SK-N-MC (cell line): ENCODE data around the gene KCNJ6.
A peak's percentile ranks its signal among the peaks of the same experiment; 100 is the strongest.

ENCODE experiments used
- DNase-seq: peaks from one replicate; pipeline ENCODE4 v3.0.0-alpha.2; 2011; ENCODE audit warnings: low read depth, low spot score
- H3K27ac ChIP-seq: fragments of 200-600 bp; sonication (generic); 2 replicates; pipeline ENCODE4 v1.5.1; 2016; ENCODE audit warnings: mixed run types
- H3K36me3 ChIP-seq: fragments of 200-600 bp; sonication (generic); 2 replicates; pipeline ENCODE4 v1.6.1; 2017; ENCODE audit warnings: antibody characterized with exemption, low read length, mixed read lengths; ENCODE audit not compliant: insufficient read depth
- H3K4me3 ChIP-seq: fragments of 200-600 bp; sonication (generic); 2 replicates; pipeline ENCODE4 v1.5.1; 2016
- H3K9ac ChIP-seq: fragments of 200-600 bp; sonication (generic); 2 replicates; pipeline ENCODE4 v1.8.0; 2017; ENCODE audit warnings: mixed run types, mixed read lengths; ENCODE audit not compliant: insufficient read length
- H3K9me3 ChIP-seq: fragments of 200-600 bp; sonication (generic); 2 replicates; pipeline ENCODE4 v1.6.1; 2017; ENCODE audit warnings: low read depth, mild to moderate bottlenecking, antibody characterized with exemption, low read length, moderate library complexity, mixed read lengths
- EZH2 ChIP-seq: fragments of 200-600 bp; sonication (generic); IDR thresholded peaks from one replicate; pipeline ENCODE4 v1.6.1; 2017; ENCODE audit warnings: antibody characterized with exemption
- FOXP2 ChIP-seq: optimal IDR thresholded peaks from 2 replicates; pipeline ENCODE3; 2011; ENCODE audit warnings: mild to moderate bottlenecking, moderate library complexity; ENCODE audit not compliant: insufficient read depth; ENCODE audit errors: extremely low read length, control extremely low read depth
- POLR2AphosphoS5 ChIP-seq: IDR thresholded peaks from 2 replicates; pipeline ENCODE4 v1.6.1; 2012; ENCODE audit warnings: mild to moderate bottlenecking, low read depth, low read length, borderline replicate concordance

Gene KCNJ6

DNA sequence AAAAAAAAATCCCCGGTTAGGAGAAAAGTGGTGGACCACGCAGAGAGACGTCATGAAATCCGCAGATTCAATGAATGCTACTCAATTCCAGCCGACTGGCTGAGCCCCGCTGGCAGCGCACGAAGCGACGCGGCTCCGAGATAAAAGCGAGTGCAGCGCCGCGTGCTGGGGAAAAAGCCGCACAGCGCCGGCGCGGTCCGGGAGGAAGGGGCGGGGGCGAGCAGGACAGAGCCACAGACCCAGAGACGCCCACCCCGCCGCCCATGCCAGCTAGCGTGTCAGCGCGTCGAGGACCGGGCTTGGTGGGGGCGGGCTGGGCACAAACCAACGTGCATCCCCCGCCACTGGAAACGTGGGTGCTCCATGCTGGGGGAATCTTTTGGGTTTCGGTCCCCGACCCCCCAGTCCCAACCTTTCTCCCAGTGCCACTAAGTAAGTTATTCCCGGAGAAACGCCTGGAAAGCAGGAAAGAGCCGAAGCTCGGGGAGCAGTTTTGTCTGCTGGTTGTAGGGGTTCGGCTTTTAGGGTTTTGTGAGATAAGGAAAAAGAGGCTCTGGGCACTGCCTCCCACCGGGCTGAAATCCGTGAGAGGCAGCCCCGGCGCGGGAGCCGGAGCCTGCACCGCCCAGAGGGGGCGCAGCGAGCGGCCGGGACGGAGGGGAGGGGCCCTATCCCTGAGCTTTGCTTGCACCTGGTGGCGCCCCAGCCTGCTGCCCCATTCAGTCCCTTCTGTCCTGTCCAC, at the start of gene KCNJ6:
TSS of gene KCNJ6 (minus strand) at position 148 of the 742 bp plus-strand sequence. CDS start 75,775 bp downstream, outside the sequence.
- no peak for DNase-seq
- no peak within 1 kb of the TSS for H3K4me3 ChIP-seq
- no peak within 1 kb of the TSS for H3K9ac ChIP-seq

GRCh38 chr21:37965088-37965805, 49.0 kb upstream of the KCNJ6 start:
- H3K4me3 ChIP-seq: no peak overlapping the region
- no peak for DNase-seq
- no peaks in the 10 kb centered on the region for H3K36me3 ChIP-seq
- no peak overlapping the region for H3K27ac ChIP-seq
- H3K9me3 ChIP-seq: no peaks in the 10 kb centered on the region
- H3K9ac ChIP-seq: no peak overlapping the region
- TF ChIP-seq EZH2 (no peak), POLR2AphosphoS5 (no peak), FOXP2 (no peak)

More for the DNA sequence above, at the start of gene KCNJ6:
- peak; percentile 72 for TF ChIP-seq EZH2
- no peak for TF ChIP-seq FOXP2
- H3K36me3 ChIP-seq: no peaks in the 10 kb centered on the region
- no peak within 1 kb of the TSS for H3K27ac ChIP-seq
- no peaks in the 10 kb centered on the region for H3K9me3 ChIP-seq

- Histone ChIP-seq H3K9ac (no peak overlapping the region), H3K9me3 (no peaks in the 10 kb centered on the region), H3K36me3 (no peaks in the 10 kb centered on the region), H3K4me3 (no peak overlapping the region), H3K27ac (no peak overlapping the region)
- no peak for DNase-seq
- no peak for TF ChIP-seq EZH2
- TF ChIP-seq POLR2AphosphoS5: no peak
- TF ChIP-seq FOXP2: no peak
Measured at GRCh38 chr21:37958537-37958936, 42.3 kb upstream of the KCNJ6 start.

- DNase-seq: no peak
- H3K36me3 ChIP-seq: no peaks in the 10 kb centered on the region
- H3K9ac ChIP-seq: no peak overlapping the region
- no peaks in the 10 kb centered on the region for H3K9me3 ChIP-seq
- H3K4me3 ChIP-seq: no peak overlapping the region
- H3K27ac ChIP-seq: no peak overlapping the region
- TF ChIP-seq FOXP2: no peak
- no peak for TF ChIP-seq EZH2
- no peak for TF ChIP-seq POLR2AphosphoS5
Measured at GRCh38 chr21:37956772-37957171, 40.5 kb upstream of the KCNJ6 start.

- no peak for TF ChIP-seq EZH2
- no peak for TF ChIP-seq POLR2AphosphoS5
- TF ChIP-seq FOXP2: no peak
Measured at GRCh38 chr21:37945036-37945435, 28.8 kb upstream of the KCNJ6 start.

GRCh38 chr21:37944496-37944895, 28.2 kb upstream of the KCNJ6 start:
- Histone ChIP-seq H3K36me3 (no peaks in the 10 kb centered on the region), H3K27ac (no peak overlapping the region), H3K4me3 (no peak overlapping the region), H3K9ac (no peak overlapping the region), H3K9me3 (no peaks in the 10 kb centered on the region)
- DNase-seq: no peak
- no peak for TF ChIP-seq EZH2
- no peak for TF ChIP-seq POLR2AphosphoS5
- TF ChIP-seq FOXP2: no peak

More at GRCh38 chr21:37945036-37945435, 28.8 kb upstream of the KCNJ6 start:
- no peak overlapping the region for H3K4me3 ChIP-seq
- H3K9ac ChIP-seq: no peak overlapping the region
- no peaks in the 10 kb centered on the region for H3K36me3 ChIP-seq
- no peaks in the 10 kb centered on the region for H3K9me3 ChIP-seq
- DNase-seq: no peak
- no peak overlapping the region for H3K27ac ChIP-seq

DNA sequence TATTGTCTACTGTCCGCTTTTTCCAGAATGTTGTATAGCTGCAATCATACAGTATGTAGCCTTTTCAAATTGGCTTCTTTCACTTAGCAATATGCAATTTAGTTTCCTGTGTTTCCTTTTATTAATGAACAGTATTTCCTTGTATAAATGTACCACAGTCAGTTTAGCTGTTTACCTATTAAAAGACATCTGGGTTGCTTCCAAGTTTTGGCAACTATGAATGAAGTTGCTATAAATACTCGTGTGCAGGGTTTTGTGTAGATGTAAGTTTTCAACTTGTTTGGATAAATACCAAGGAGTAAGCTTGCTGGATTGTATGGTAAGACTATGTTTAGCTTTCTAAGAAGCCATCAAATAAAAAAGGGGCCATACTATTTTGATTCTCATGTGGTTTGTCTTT, 24.4 kb upstream of the KCNJ6 start:
- Histone ChIP-seq H3K4me3 (no peak overlapping the region), H3K36me3 (no peaks in the 10 kb centered on the region), H3K27ac (no peak overlapping the region), H3K9me3 (no peaks in the 10 kb centered on the region), H3K9ac (no peak overlapping the region)
- TF ChIP-seq FOXP2 (no peak), EZH2 (no peak), POLR2AphosphoS5 (no peak)
- no peak for DNase-seq

DNA sequence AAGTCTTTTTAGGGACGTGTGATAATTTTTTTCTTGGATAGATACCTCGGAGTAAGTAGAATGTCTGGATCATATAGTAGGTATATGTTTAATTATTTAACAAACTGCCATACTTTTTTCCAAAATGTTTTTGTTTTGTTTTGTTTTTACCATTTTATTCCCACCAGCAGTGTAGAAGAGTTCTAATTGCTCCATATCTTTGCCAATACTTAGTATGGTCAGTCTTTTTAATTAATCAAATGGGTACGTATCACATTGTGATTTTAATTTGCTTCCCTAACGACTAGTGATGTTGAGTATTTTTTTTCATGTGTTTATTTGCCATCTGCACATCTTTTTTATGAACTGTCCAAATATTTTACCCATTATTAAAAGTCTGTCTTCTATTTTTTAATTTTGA, 23.6 kb upstream of the KCNJ6 start:
- DNase-seq: no peak
- TF ChIP-seq FOXP2 (no peak), EZH2 (no peak), POLR2AphosphoS5 (no peak)
- H3K4me3 ChIP-seq: no peak overlapping the region
- no peaks in the 10 kb centered on the region for H3K9me3 ChIP-seq
- H3K27ac ChIP-seq: no peak overlapping the region
- H3K36me3 ChIP-seq: no peaks in the 10 kb centered on the region
- no peak overlapping the region for H3K9ac ChIP-seq
